GM19099 (cell line): ENCODE measurements around the gene ARFGAP1.

Experiments
- POLR2A ChIP-seq: IDR thresholded peaks from 3 replicates; pipeline ENCODE4 v1.6.1; 2011; ENCODE audit warnings: low read depth; ENCODE audit not compliant: insufficient read length; ENCODE audit errors: extremely low read depth

ARFGAP1 gene

DNA sequence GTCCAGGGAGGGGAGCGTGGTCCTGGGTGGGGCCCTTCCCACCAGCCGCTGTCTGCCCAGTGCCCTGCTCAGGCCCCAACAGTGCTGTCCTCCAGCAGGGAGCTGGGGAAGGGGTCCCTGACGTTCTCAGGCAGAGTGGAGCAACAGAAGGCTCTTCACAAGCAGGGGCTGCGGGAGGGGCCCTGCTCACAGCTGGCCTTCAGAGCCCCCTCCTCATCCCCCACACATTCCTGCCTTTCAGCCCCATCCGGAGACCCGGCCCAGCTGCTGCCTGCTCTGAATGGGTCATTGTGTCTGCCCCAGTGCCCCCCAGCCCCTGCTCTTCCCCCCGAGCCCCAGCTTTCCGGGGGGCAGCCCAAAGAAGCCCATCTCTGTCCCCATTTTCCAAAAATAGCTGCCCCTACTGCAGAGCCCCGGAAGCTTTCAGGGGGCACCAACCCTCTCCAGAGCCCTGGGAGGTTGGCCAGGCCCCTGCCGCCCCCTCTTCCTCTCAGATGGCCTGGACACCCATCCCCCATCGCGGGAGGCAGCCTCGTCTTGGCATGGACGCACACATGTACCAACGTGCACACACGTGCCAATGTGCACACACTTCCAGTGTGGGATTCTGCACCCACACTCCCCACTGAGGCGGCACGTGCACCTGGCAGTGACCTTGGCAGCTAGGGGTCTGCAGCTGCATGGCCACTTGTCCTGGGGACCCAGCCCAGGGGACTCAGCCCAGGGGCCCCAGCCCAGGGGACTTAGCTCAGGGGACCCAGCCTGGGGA is 24.1 kb downstream of the ARFGAP1 start:
- TF ChIP-seq POLR2A: no peak

DNA sequence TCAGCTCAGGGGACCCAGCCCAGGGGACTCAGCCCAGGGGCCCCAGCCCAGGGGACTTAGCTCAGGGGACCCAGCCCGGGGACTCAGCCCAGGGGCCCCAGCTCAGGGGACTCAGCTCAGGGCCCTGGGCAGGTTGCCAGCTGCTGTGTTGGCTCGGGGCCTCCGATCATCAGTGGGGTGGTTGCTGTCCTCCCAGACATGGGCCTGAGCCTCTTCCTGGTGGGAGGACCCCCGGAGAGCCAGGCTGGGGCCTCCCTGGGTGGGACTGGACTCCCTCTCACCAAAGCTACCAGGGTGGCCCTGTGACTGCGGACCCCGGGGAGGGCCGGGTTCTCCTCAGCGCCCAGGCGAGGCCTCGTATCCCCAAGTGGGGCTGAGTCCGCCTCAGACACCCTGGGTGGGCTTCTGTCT is 24.8 kb downstream of the ARFGAP1 start:
- TF ChIP-seq POLR2A: no peak

DNA sequence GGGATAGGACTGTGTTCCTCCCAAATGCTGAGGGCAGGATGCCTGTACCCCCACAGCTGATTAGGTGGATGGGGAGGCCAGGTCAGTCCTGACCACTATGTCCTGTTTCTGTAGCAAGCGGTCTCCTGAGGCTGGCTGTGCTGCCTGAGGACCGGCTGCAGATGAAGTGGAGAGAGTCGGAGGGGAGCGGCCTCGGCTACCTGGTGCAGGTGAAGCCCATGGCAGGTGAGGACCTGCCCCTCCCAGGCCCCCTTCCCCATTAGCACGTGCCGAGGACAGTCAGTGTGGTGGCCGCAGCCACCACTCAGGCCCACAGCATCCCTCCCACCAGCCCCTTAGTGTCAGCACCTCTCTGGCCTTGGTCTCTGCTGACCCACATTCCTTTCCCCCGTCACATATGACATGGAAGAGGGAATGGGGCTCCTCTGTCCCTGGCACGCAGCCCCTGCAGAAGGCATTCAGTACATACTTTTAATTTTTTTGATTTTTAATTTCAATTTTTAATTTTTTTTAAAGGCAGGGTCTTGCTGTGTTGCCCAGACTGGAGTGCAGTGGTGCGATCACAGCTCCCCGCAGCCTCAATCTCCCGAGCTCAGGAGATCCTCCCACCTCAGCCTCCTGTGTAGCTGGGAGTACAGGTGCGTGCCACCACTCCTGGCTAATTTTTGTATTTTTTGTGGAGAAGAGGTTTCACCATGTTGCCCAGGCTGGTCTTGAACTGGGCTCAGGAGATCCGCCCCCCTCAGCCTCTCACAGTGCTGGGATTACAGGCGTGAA is 25.4 kb downstream of the ARFGAP1 start:
- TF ChIP-seq POLR2A: no peak

DNA sequence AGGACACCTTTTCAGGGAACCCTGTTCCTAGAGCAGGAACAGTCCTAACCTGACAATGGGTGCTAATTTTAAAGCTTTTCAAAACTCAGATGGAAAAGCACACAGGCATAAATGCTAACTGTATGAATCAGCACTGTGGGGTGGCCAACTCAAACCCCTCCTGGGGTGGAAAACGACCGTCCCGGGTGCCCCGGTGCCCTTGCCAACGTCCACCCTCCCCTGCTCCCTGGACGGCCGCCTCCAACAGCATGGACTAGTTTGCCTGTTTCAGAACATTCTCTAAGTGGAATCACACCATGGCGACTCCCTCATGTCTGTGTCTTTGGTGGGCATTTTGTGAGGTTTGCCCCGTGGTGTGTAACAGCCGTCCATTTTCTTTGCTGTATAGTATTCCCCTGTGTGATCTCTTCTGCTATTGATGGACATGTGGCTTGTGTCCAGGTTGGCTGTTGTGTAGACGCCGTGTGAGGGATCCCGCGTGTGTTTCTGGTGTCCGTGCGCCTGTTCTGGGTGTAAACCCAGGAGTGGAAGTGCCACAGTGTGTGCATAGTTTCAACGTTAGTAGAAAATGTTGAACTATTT is 26.2 kb downstream of the ARFGAP1 start:
- TF ChIP-seq POLR2A: no peak

DNA sequence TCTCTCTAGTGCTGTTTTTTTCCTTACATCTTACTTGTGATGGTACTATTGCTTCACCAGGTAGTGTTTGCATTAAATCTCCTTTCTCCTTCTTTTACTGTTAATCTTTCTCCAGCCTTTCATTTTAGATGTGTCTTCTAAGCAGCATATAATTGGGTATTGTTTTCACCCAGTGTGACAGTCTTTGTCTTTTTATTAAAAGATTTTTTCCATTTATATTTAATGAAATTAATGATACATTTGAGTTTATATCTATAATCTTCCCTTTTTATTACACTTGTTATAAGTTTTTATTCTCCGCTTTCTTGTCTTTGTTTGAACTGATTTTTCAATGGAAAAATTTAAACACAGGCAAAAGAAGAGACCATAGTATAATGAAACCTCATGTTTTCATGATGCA is 29.1 kb downstream of the ARFGAP1 start:
- no peak for TF ChIP-seq POLR2A

DNA sequence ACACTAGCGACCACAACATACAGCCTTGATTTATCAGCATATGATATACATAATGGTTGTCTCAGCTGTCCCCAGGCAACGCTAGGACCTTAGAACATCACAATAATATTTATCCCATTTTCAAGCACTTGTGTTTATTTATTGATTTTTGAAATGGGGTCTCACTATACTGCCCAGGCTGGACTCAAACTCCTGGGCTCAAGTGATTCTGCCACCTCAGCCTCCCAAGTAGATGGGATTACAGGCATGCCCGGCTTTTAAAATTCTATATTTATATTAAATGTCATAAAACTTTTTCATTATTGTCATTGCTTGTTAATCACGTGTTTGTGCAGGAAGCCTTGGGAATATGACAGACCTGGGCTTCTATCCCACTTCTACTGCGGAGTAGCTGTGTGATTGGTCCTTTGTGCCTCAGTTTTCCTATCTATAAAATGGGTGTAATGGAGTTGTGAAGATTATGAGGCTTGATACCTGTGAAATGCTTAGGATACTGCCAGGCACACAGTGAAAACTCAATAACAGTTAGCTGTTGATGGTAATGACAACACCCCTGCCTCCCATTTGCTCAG is 30.6 kb downstream of the ARFGAP1 start:
- no peak for TF ChIP-seq POLR2A

DNA sequence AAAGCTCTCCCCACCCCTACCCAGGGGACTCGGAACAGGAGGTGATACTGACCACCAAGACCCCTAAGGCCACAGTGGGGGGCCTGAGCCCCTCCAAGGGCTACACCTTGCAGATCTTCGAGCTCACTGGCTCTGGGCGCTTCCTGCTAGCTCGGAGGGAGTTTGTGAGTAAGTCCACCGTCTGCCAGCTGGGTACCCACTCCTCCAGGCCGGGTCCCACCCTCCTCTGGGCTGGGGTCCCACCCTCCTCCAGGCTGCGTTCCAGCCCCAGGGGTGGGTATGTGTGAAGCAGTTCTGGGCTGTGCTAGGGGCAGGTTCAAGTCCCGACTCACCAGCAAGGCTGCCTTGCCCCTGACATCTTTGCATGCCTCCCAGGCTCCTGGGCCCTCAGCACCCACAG is 32.8 kb downstream of the ARFGAP1 start:
- no peak for TF ChIP-seq POLR2A

DNA sequence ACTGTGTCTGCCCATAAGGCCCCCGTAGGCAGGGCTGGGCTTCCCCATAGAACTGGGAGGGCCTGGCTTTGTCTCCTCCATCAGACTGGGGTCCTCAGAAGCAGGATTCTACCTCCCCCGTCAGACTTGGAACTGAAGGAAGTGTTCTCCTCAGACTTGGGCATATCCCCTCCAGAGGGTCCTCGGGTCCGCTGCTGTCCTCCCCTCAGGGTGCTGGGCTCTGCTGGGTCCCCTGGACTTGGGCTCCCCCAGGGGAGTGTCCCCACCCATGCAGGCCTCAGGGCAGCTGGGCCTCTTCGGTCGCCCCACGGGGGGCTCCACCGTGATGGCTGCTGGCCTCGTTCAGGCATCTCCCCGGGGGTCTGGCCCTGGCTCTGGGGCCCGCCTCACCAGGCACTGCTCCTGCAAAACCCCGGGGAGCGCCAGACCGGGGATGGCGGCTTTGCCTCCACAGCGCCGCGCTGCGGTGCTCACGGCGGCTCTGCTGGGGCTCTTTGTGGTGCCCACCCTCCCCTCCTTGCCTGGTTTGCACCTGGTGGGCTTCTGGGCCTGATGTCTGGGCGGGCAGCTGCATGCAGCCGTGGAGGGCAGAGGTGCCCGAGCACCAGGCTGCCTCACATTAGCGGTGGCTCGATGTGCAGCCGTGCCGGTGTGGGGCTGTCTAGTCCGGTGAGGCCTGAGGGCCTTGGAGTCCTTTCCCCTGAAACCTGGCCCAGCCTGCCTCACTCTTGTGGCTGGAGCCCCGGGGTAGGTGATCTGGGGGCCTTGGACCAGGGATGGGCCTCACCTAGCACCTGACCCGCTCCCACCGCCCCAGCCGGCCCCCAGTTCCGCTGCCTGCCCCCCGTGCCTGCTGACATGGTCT is 34.3 kb downstream of the ARFGAP1 start:
- no peak for TF ChIP-seq POLR2A

DNA sequence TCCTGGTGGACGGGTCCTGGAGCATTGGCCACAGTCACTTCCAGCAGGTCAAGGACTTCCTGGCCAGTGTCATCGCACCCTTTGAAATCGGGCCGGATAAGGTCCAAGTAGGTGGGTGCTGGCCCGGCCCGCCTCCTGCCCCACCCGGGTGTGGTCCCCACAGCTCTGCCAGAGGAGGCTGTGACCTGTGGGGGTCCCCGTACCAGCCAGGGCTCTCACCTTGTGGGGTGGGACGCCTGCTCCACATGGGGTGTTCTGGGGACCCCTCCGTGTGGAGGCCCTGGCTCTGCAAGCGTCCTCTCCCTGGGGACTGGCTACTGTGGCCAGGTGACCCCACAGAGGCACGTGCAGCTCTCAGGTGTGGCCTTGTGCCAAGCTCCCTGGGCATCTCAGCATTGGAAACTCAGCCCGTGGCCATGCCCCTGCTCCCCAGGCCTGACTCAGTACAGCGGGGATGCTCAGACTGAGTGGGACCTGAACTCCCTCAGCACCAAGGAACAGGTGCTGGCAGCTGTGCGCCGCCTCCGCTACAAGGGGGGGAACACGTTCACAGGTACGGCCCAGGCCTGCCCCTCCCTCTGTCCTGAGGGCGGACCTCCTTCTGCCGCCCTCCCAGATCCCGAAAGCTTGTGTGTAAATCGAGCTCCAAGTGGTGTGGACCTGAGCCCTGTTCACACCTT is 35.1 kb downstream of the ARFGAP1 start:
- no peak for TF ChIP-seq POLR2A

DNA sequence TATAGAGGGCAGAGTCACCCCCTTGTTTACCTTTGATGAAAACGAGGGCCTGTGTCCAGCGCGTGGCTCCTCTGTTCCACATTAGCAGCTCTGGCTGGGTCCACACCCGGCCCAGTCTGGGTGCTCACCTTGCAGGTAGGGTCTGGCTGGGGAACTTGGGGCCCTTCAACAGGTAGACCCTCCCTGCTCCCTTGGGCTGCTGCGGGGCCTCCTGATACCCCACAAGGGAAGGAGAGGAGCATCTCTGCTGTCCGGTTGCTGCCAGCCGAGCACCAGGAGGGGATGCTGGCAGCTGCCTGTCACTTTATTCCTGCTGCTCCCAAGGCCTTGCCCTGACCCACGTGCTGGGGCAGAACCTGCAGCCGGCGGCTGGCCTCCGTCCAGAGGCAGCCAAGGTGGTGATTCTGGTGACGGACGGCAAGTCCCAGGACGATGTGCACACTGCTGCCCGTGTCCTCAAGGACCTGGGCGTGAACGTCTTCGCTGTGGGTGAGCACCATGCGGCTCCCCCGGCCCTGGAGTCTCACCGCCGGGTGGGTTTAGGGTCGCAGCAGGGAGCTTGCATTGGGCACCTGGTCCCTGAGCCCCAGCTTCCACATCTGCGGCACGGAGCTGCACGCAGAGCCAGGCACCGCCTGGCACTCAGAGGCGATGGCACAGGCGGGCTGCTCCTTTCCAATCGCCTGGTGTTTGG is 35.8 kb downstream of the ARFGAP1 start:
- TF ChIP-seq POLR2A: no peak

DNA sequence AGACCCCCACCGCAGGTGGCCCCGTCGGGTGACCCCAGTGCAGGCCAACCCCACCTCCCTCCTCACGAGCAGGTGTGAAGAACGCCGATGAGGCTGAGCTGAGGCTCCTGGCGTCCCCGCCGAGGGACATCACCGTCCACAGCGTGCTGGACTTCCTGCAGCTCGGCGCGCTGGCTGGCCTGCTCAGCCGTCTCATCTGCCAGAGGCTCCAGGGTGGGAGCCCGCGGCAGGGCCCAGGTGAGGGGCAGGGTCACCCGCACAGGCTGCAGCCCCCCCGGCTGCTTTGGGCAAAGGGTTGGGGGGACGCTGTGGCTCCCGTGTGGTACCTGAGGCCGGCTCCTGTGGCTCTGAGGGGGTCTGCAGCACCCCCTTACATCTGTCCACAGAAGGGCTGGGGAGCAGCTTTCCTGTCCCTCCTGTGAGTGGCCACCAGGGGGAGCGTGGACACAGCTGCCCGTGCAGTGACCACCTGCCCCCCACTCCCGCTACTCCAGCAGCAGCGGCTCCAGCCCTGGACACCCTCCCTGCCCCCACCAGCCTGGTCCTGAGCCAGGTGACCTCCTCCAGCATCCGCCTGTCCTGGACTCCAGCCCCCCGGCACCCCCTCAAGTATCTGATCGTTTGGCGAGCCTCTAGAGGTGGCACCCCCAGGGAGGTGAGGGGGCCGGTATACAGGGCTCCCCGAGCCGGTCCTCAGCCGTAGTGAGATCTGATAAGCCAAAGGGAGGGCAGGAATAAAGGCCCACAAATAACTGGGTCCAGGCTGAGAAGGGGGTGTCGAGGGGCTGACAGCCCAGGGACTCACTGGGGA is 36.9 kb downstream of the ARFGAP1 start:
- TF ChIP-seq POLR2A: no peak

DNA sequence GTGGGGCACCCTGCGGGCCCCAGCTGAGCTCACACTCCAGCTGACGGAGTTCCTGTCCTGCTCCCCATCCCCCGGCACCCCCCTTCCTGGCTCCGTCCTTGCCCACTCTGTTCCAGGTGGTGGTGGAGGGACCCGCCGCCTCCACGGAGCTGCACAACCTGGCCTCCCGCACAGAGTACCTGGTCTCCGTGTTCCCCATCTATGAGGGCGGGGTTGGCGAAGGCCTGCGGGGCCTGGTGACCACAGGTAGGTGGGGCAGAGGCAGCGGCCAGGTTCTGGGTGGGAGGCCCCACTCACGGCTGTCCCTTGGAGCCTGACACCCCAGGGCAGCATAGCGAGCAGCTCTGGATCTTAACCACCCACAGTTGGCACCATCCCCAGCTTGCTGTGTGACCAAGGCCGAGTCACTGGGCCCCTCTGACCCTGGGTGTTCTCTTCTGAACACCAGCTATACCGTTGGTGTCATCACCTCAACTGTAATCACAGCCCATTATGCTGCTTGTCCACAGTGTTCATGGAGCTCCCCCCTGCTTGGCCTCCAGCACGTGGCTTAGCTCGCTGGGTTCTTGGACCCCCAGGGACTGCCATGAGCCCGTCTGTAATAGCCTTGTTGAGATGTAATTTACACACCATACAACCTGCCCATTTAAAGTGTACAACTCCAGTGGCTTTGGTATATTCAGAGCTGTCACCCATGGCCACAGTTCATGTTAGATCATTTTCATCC is 37.8 kb downstream of the ARFGAP1 start:
- no peak for TF ChIP-seq POLR2A

DNA sequence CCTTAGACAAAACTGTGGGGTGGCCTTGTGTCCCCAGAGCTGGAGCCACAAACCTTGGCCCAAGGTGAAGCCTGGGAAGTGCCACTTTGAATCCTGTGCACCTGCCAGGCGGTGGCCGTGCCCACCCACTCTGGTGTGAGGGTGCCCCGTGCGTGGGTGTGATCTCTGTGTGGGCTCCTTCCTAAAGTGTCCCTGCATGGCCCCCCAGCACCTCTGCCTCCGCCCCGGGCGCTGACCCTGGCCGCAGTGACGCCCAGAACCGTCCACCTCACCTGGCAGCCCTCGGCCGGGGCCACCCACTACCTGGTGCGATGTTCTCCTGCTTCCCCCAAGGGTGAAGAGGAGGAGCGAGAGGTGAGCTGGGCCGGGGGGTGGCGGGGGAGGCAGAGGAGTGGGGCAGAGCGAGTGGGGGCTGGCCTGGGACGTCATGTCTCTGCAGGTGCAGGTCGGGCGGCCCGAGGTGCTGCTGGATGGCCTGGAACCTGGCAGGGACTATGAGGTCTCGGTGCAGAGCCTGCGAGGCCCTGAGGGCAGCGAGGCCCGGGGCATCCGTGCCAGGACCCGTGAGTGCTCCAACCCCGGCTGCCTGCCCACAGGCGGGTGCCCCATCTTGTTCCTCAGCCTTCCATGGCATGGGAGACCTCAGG is 38.7 kb downstream of the ARFGAP1 start:
- no peak for TF ChIP-seq POLR2A
